Ovary (tissue), 9 donors: ENCODE measurements around the gene GADD45GIP1. TPM values are rescaled to one million over a fixed set of nuclear protein-coding genes. Genes with fewer than 3 reads are reported as not detected.
A peak's percentile ranks its signal among the peaks of the same experiment; 100 is the strongest.

Source experiments
- DNase-seq, 5 donors: peaks; one replicate each; pipeline ENCODE4 v3.0.0-alpha.2; 2019 to 2020
- H3K27ac ChIP-seq, 2 donors: fragments of 200-600 bp; one replicate each; pipeline versions ENCODE4 v1.5.1 to v1.8.0; 2019 to 2022
- H3K27me3 ChIP-seq: fragments of 200-600 bp; one replicate; pipeline ENCODE4 v1.8.0; 2022
- H3K36me3 ChIP-seq: fragments of 200-600 bp; sonication (generic); one replicate; pipeline ENCODE4 v1.5.1; 2019
- H3K4me1 ChIP-seq: one replicate; pipeline ENCODE4 v1.8.1; 2013; ENCODE audit warnings: mild to moderate bottlenecking, moderate library complexity; ENCODE audit not compliant: insufficient read depth
- H3K4me3 ChIP-seq: fragments of 200-600 bp; sonication (generic); one replicate; pipeline ENCODE4 v1.5.1; 2017
- H3K9me3 ChIP-seq, 2 donors: fragments of 200-600 bp in 1 of 2; sonication (generic) in 1 of 2; one replicate each; pipeline versions ENCODE4 v1.5.1 to v1.8.1; 2013 to 2019; ENCODE audit warnings: mild to moderate bottlenecking in 1 of 2, moderate library complexity in 1 of 2
- EP300 ChIP-seq: sonication (generic); formaldehyde crosslinking; IDR thresholded peaks from one replicate; pipeline ENCODE4 v1.6.1; 2017; ENCODE audit warnings: antibody characterized with exemption
- POLR2A ChIP-seq: fragments of 450-650 bp; IDR thresholded peaks from one replicate; pipeline ENCODE4 v1.6.1; 2017; ENCODE audit warnings: antibody characterized with exemption, mild to moderate bottlenecking, moderate library complexity
- WGBS, 3 donors: extraction: QIAGEN DNeasy Blood & Tissue Kit in 1 of 3; methylation state at CpG; one replicate each; pipeline versions ENCODE4 v1.1.5 to v1.1.7; 2013 to 2017; 5-methylcytosine and 5-hydroxymethylcytosine counted together
- intact Hi-C, 4 donors: fragments of 100-400 bp; cut with DNase I; formaldehyde crosslinking; loops; one replicate each; pipeline versions ENCODE4 v1.11.0 to v1.15.1; 2022 to 2023
- microRNA-seq, 3 donors: library from miRNA; unstranded; fragments of <30 nt; microRNA quantifications; one replicate each; pipeline versions ENCODE4 to v1.2.0, GENCODE V29; 2019 to 2020
- polyA plus RNA-seq, 2 donors: library from polyadenylated mRNA; stranded (reverse); fragments of 200-250 nt in 1 of 2; fragments of 350-450 nt in 1 of 2; fragmentation: Illumina TruSeq in 1 of 2; extraction: RNeasy Lipid Tissue Mini Kit (QIAGEN cat#74804) in 1 of 2; gene quantifications; one replicate each; pipeline ENCODE4 v1.2.3, GENCODE V29; 2013 to 2014
- small RNA-seq: library from RNA; depleted of rRNA; stranded (forward); fragments of <200 nt; gene quantifications from one replicate; pipeline ENCODE3, GENCODE V24; 2016
- total RNA-seq, 7 donors: library from RNA; depleted of rRNA in 2 of 7; stranded (reverse); fragments of >200 nt in 2 of 7; fragmentation: NEBNext Ultra II Directional in 3 of 7; extraction: Animal tissue kit (Norgen Biotek cat#: 25700) in 3 of 7; gene quantifications; one replicate each; pipeline versions ENCODE4 v1.1.0 to v1.2.4, GENCODE V29; 2016 to 2023
- TF ChIP-seq, protein P1 (sequence below), 3 donors: fragments of 450-650 bp in 2 of 3; fragments of 200-600 bp in 1 of 3; IDR thresholded peaks; one replicate each; pipeline versions ENCODE4 v1.5.1 to v1.8.0; 2016 to 2022; ENCODE audit warnings: antibody characterized with exemption in 3 of 3, mild to moderate bottlenecking in 1 of 3
- donor health status: DM: no; HTN: no; CAD: no; lungs with moderate emphysema.
- donor health status: DM: no; HTN: no; CAD: no.
- donor health status: Bipolar disorder and iron deficiency.
- donor health status: DM: yes; HTN: yes; CAD: no.
- donor health status: DM: no; HTN: no; CAD: no.
- donor health status: DM: yes; HTN: yes; CAD: no.

GADD45GIP1 gene
- total and polyA plus RNA-seq, 9 donors, result 1.8 to 57.7 (median 19.1) TPM

DNA sequence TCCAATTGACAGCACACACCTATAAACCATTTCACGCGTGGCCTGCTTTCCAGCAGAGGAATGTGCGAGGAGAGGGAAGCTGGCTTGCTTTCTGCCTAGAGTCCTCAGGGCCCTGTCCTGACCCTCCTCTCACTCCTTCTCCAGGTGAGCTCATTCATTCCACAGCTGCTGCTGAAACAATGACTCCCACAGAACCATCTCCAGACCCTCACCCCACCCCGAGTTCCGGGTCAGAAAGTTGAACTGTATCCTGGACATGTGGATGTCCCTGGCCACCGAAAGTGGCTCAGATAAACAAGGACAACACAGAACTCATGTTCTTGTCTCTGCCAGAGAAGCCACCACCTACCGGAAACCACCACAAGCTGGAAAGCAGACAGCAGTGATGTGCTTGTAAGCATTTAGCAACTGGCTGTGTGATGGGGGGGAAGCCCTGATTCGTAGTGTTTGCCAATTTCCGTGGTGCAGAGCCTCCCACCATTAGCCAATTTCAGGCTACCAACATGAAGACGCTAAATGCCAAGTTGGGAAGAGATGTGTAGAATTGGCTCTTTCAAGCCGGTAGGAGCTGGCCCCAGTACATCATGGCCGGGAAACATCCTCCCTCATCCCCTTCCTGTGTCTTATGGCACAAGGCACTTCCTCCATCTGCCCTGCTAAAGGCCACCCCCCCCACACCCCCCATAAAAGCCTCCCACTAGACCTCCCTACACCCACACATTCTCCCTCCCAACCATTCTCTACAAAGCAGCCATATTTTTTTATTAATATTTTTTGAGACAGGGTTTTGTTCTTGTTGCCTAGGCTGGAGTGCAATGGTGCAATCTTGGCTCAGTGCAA, 43.0 kb downstream of the GADD45GIP1 start:
- no peaks in the 10 kb centered on the region for H3K36me3 ChIP-seq
- no peak overlapping the region for H3K4me3 ChIP-seq
- intact Hi-C loops, result no loop called here
- H3K27me3 ChIP-seq, result no peaks in the 10 kb centered on the region
- no peak for DNase-seq
- peaks cover 4% of the 10 kb centered on the region for H3K4me1 ChIP-seq
- H3K27ac ChIP-seq, result no peak overlapping the region
- H3K9me3 ChIP-seq, result no peaks in the 10 kb centered on the region
- no peak for TF ChIP-seq POLR2A
- TF ChIP-seq, protein P1, sequence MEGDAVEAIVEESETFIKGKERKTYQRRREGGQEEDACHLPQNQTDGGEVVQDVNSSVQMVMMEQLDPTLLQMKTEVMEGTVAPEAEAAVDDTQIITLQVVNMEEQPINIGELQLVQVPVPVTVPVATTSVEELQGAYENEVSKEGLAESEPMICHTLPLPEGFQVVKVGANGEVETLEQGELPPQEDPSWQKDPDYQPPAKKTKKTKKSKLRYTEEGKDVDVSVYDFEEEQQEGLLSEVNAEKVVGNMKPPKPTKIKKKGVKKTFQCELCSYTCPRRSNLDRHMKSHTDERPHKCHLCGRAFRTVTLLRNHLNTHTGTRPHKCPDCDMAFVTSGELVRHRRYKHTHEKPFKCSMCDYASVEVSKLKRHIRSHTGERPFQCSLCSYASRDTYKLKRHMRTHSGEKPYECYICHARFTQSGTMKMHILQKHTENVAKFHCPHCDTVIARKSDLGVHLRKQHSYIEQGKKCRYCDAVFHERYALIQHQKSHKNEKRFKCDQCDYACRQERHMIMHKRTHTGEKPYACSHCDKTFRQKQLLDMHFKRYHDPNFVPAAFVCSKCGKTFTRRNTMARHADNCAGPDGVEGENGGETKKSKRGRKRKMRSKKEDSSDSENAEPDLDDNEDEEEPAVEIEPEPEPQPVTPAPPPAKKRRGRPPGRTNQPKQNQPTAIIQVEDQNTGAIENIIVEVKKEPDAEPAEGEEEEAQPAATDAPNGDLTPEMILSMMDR (IDR thresholded peaks at IDR 0.05), result no peak
- no peak for TF ChIP-seq EP300
- WGBS, 3 donors, result 52 to 60% (median 57%) methylated on average over 12 of the region's 12 CpGs

DNA sequence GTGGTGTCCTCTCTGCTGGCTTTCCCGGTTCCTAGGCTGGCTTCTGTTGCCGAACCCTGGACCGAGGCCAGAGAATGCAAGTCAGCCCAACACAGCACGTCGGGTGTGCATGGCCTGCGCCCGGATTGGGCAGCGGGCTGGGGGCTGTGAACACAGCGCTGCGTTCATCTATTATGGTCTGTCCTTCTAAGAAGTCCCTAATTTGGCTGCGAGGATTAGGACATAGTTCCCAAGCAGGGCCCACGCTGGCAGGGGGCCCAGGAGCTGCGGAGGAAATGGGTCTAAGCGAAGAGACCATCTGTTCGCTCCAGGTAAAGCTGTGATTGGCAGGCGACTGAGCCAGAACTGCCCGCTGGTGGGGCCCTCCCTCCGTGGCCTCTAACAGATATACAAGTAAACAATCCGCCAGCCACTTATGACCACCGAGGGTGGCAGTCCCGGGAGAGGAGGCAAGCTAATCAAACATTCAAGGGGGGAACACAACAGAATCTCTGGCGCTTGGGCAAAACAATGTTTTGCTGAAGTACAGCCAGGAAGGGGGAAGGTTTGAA, 43.9 kb downstream of the GADD45GIP1 start:
- WGBS, 3 donors, result 1 to 6% (median 2%) methylated on average over 22 of the region's 22 CpGs
- Histone ChIP-seq H3K4me1 (peaks cover 2% of the 10 kb centered on the region), H3K36me3 (no peaks in the 10 kb centered on the region), H3K27ac (peak overlapping the region in 1 of 2 donors; percentile 70), H3K4me3 (no peak overlapping the region), H3K9me3 (no peaks in the 10 kb centered on the region), H3K27me3 (no peaks in the 10 kb centered on the region)
- intact Hi-C loops, result no loop called here
- TF ChIP-seq, protein P1 (IDR thresholded peaks at IDR 0.05), result no peak
- TF ChIP-seq EP300 (no peak), POLR2A (no peak)
- peak; percentile 76 to 88 (median 79) for DNase-seq

DNA sequence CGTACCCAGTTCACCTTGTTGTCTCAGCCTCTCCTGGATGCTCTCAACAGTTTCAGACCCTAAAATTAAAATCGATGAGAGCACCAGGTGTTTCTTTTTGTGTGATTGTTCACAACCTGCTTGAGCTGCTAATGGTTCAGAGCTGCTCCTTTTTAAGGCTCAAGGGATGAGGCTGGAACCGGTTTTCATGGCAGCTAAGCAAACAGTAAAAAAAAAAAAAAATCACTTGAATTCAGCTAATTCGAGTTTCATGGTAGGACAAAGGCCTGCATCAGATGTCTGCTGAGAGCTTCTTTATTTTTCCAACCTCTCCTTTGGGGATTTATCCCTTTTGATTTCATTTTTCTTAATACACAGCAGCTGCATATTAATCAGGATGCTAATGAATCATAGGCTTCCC, 44.5 kb downstream of the GADD45GIP1 start:
- Histone ChIP-seq H3K4me3 (no peak overlapping the region), H3K4me1 (peaks cover 2% of the 10 kb centered on the region), H3K36me3 (no peaks in the 10 kb centered on the region), H3K27me3 (no peaks in the 10 kb centered on the region), H3K27ac (peak overlapping the region in 1 of 2 donors; percentile 70), H3K9me3 (no peaks in the 10 kb centered on the region)
- TF ChIP-seq POLR2A (no peak), EP300 (no peak)
- TF ChIP-seq, protein P1 (IDR thresholded peaks at IDR 0.05), result no peak
- WGBS, 3 donors, result 27 to 37% (median 31%) methylated on average over 4 of the region's 4 CpGs
- no peak for DNase-seq
- intact Hi-C loops, result no loop called here

DNA sequence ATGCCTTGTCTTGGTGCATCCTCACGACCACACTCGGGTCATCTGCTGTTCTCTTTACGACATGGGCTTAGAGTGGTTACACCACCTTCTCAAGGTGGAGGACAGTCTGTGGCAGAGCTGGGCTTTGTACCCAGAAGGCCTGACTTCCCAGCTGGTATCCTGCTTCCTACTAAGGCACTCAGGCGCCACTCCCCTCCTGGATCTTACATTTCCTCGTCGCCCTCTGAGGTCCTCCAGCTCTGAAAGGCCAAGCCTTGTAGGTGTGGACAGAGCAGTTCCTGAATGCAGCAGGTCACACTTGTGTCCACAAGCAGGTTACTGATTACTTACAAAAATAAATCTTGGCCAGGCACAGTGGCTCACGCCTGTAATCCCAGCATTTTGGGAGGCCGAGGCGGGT, 49.9 kb downstream of the GADD45GIP1 start:
- TF ChIP-seq, protein P1 (IDR thresholded peaks at IDR 0.05), result no peak
- TF ChIP-seq POLR2A (no peak), EP300 (no peak)
- Histone ChIP-seq H3K4me1 (no peaks in the 10 kb centered on the region), H3K27ac (no peak overlapping the region), H3K4me3 (no peak overlapping the region), H3K36me3 (no peaks in the 10 kb centered on the region), H3K9me3 (no peaks in the 10 kb centered on the region), H3K27me3 (no peaks in the 10 kb centered on the region)
- 81 to 89% (median 86%) methylated on average over 9 of the region's 9 CpGs for WGBS, 3 donors
- DNase-seq, result no peak
- intact Hi-C loops, result no loop called here

Small RNAs within 50 kb of the gene (microRNA-seq; reads per million reads assigned to microRNA genes)
- gene MIR5695 (0 to 0.36 (median 0) reads per million in 3 donors), gene MIR6515 (0 to 0.71 (median 0.63) reads per million in 3 donors)

Small RNAs within 50 kb of the gene (small RNA-seq; reads per million reads assigned to genes)
- not detected for gene MIR5695
- not detected for gene MIR6515

Other genes with a start within 250 kb of the GADD45GIP1 start
- gene TNPO2, start 233.3 kb downstream of the GADD45GIP1 start, total RNA-seq, result 100 to 1,000 TPM in 2 of 7 donors, 10 to 100 TPM in 5; 42.1 to 109 (median 89.9) TPM
- 10 to 100 TPM; 41.5 to 51.6 TPM for gene TNPO2, start 233.3 kb downstream of the GADD45GIP1 start, polyA plus RNA-seq
- 100 to 1,000 TPM; 134 to 476 (median 186) TPM for gene TRIR, start 222.5 kb downstream of the GADD45GIP1 start, total RNA-seq
- 100 to 1,000 TPM; 243 to 288 TPM for gene TRIR, start 222.5 kb downstream of the GADD45GIP1 start, polyA plus RNA-seq
- 10 to 100 TPM; 26.2 to 59.0 (median 47.7) TPM for gene GET3, start 219.7 kb downstream of the GADD45GIP1 start, total RNA-seq
- gene GET3, start 219.7 kb downstream of the GADD45GIP1 start, polyA plus RNA-seq, result 10 to 100 TPM; 42.6 to 68.1 TPM
- not detected for gene BEST2, start 205.4 kb downstream of the GADD45GIP1 start, total RNA-seq
- gene BEST2, start 205.4 kb downstream of the GADD45GIP1 start, polyA plus RNA-seq, result not detected
- gene HOOK2, start 181.7 kb downstream of the GADD45GIP1 start, total RNA-seq, result 10 to 100 TPM; 24.9 to 52.2 (median 27.9) TPM
- gene HOOK2, start 181.7 kb downstream of the GADD45GIP1 start, polyA plus RNA-seq, result 10 to 100 TPM; 12.2 to 23.5 TPM
- gene JUNB, start 165.7 kb downstream of the GADD45GIP1 start, total RNA-seq, result 1,000 to 10,000 TPM in 2 of 7 donors, 100 to 1,000 TPM in 5; 154 to 3,039 (median 413) TPM
- 100 to 1,000 TPM in 1 of 2 donors, 1 to 10 TPM in 1; 6.8 to 570 TPM for gene JUNB, start 165.7 kb downstream of the GADD45GIP1 start, polyA plus RNA-seq
- gene PRDX2, start 155.4 kb downstream of the GADD45GIP1 start, total RNA-seq, result 100 to 1,000 TPM; 191 to 321 (median 263) TPM
- gene PRDX2, start 155.4 kb downstream of the GADD45GIP1 start, polyA plus RNA-seq, result 100 to 1,000 TPM in 1 of 2 donors, 10 to 100 TPM in 1; 98.3 to 237 TPM
- 1 to 10 TPM in 5 of 7 donors, under 1 TPM in 1, not detected in 1; 0.71 to 5.4 (median 2.6) TPM for gene THSD8, start 155.2 kb downstream of the GADD45GIP1 start, total RNA-seq
- 1 to 10 TPM; 1.4 to 7.2 TPM for gene THSD8, start 155.2 kb downstream of the GADD45GIP1 start, polyA plus RNA-seq
- 10 to 100 TPM in 1 of 7 donors, 1 to 10 TPM in 6; 1.2 to 12.2 (median 7.7) TPM for gene RNASEH2A, start 150.6 kb downstream of the GADD45GIP1 start, total RNA-seq
- gene RNASEH2A, start 150.6 kb downstream of the GADD45GIP1 start, polyA plus RNA-seq, result 1 to 10 TPM; 1.6 to 8.0 TPM
- not detected for gene RTBDN, start 122.6 kb downstream of the GADD45GIP1 start, total RNA-seq
- not detected for gene RTBDN, start 122.6 kb downstream of the GADD45GIP1 start, polyA plus RNA-seq
- gene MAST1, start 118.7 kb downstream of the GADD45GIP1 start, total RNA-seq, result 1 to 10 TPM in 4 of 7 donors, under 1 TPM in 3; 0.25 to 1.4 (median 1.1) TPM
- 1 to 10 TPM in 1 of 2 donors, under 1 TPM in 1; 0.40 to 2.4 TPM for gene MAST1, start 118.7 kb downstream of the GADD45GIP1 start, polyA plus RNA-seq
- gene DNASE2, start 75.8 kb downstream of the GADD45GIP1 start, total RNA-seq, result 10 to 100 TPM; 20.9 to 35.8 (median 26.5) TPM
- gene DNASE2, start 75.8 kb downstream of the GADD45GIP1 start, polyA plus RNA-seq, result 10 to 100 TPM; 43.1 to 54.2 TPM
- gene KLF1, start 70.0 kb downstream of the GADD45GIP1 start, total RNA-seq, result under 1 TPM in 1 of 7 donors, not detected in 6; 0.13 TPM
- gene KLF1, start 70.0 kb downstream of the GADD45GIP1 start, polyA plus RNA-seq, result not detected
- 10 to 100 TPM; 17.7 to 36.3 (median 28.4) TPM for gene GCDH, start 66.1 kb downstream of the GADD45GIP1 start, total RNA-seq
- gene GCDH, start 66.1 kb downstream of the GADD45GIP1 start, polyA plus RNA-seq, result 10 to 100 TPM; 11.9 to 35.3 TPM
- gene SYCE2, start 37.9 kb downstream of the GADD45GIP1 start, total RNA-seq, result 1 to 10 TPM in 1 of 7 donors, under 1 TPM in 4, not detected in 2; 0.23 to 1.6 (median 0.56) TPM
- under 1 TPM; 0.17 to 0.20 TPM for gene SYCE2, start 37.9 kb downstream of the GADD45GIP1 start, polyA plus RNA-seq
- 10 to 100 TPM; 21.9 to 50.2 (median 43.9) TPM for gene FARSA, start 23.5 kb downstream of the GADD45GIP1 start, total RNA-seq
- gene FARSA, start 23.5 kb downstream of the GADD45GIP1 start, polyA plus RNA-seq, result 10 to 100 TPM in 1 of 2 donors, 1 to 10 TPM in 1; 8.0 to 25.1 TPM
- gene CALR, start 18.6 kb downstream of the GADD45GIP1 start, total RNA-seq, result 100 to 1,000 TPM; 211 to 803 (median 450) TPM
- 1,000 to 10,000 TPM in 1 of 2 donors, 100 to 1,000 TPM in 1; 279 to 1,094 TPM for gene CALR, start 18.6 kb downstream of the GADD45GIP1 start, polyA plus RNA-seq
- gene RAD23A, start 11.4 kb downstream of the GADD45GIP1 start, total RNA-seq, result 10 to 100 TPM; 61.2 to 94.0 (median 93.7) TPM
- 10 to 100 TPM; 75.8 to 77.2 TPM for gene RAD23A, start 11.4 kb downstream of the GADD45GIP1 start, polyA plus RNA-seq
- under 1 TPM in 2 of 7 donors, not detected in 5; 0.11 to 0.15 TPM for gene DAND5, start 12.4 kb upstream of the GADD45GIP1 start, total RNA-seq
- gene DAND5, start 12.4 kb upstream of the GADD45GIP1 start, polyA plus RNA-seq, result not detected
- 100 to 1,000 TPM in 5 of 7 donors, 10 to 100 TPM in 2; 30.3 to 256 (median 223) TPM for gene NFIX, start 38.3 kb upstream of the GADD45GIP1 start, total RNA-seq
- 10 to 100 TPM; 76.9 to 82.2 TPM for gene NFIX, start 38.3 kb upstream of the GADD45GIP1 start, polyA plus RNA-seq
- 1 to 10 TPM; 2.9 to 7.4 (median 6.7) TPM for gene LYL1, start 145.6 kb upstream of the GADD45GIP1 start, total RNA-seq
- gene LYL1, start 145.6 kb upstream of the GADD45GIP1 start, polyA plus RNA-seq, result 1 to 10 TPM in 1 of 2 donors, under 1 TPM in 1; 0.90 to 5.0 TPM
- 10 to 100 TPM; 23.6 to 54.8 (median 38.7) TPM for gene TRMT1, start 159.5 kb upstream of the GADD45GIP1 start, total RNA-seq
- gene TRMT1, start 159.5 kb upstream of the GADD45GIP1 start, polyA plus RNA-seq, result 10 to 100 TPM in 1 of 2 donors, 1 to 10 TPM in 1; 7.6 to 37.2 TPM
- gene NACC1, start 161.0 kb upstream of the GADD45GIP1 start, total RNA-seq, result 10 to 100 TPM in 6 of 7 donors, 1 to 10 TPM in 1; 5.1 to 31.4 (median 21.8) TPM
- gene NACC1, start 161.0 kb upstream of the GADD45GIP1 start, polyA plus RNA-seq, result 10 to 100 TPM in 1 of 2 donors, 1 to 10 TPM in 1; 3.2 to 14.8 TPM
- 10 to 100 TPM; 36.5 to 54.8 (median 43.0) TPM for gene STX10, start 193.2 kb upstream of the GADD45GIP1 start, total RNA-seq
- 10 to 100 TPM; 15.3 to 57.8 TPM for gene STX10, start 193.2 kb upstream of the GADD45GIP1 start, polyA plus RNA-seq
- 100 to 1,000 TPM in 3 of 7 donors, 10 to 100 TPM in 4; 55.3 to 301 (median 82.8) TPM for gene IER2, start 193.2 kb upstream of the GADD45GIP1 start, total RNA-seq
- 10 to 100 TPM; 47.4 to 64.4 TPM for gene IER2, start 193.2 kb upstream of the GADD45GIP1 start, polyA plus RNA-seq